Uterus (tissue), 4 donors: ENCODE results near the gene GRPEL2. TPM values are rescaled to one million over a fixed set of nuclear protein-coding genes. Genes with fewer than 3 reads are reported as not detected.
A peak's percentile ranks its signal among the peaks of the same experiment; 100 is the strongest.

Experiments used
- DNase-seq, 2 donors: peaks; one replicate each; pipeline ENCODE4 v3.0.0-alpha.2; 2019 to 2020
- H3K27ac ChIP-seq, 2 donors: fragments of 200-600 bp; sonication (generic); 1 replicate in 1 of 2; 2 replicates in 1 of 2; pipeline ENCODE4 v1.5.1; 2016 to 2018
- H3K27me3 ChIP-seq, 2 donors: fragments of 200-600 bp; sonication (generic); one replicate each; pipeline ENCODE4 v1.5.1; 2018 to 2019; ENCODE audit warnings: control low read depth in 1 of 2
- H3K36me3 ChIP-seq, 2 donors: fragments of 200-600 bp; sonication (generic); one replicate each; pipeline ENCODE4 v1.5.1; 2019; ENCODE audit warnings: control low read depth in 1 of 2
- H3K4me1 ChIP-seq, 2 donors: fragments of 200-600 bp; sonication (generic); one replicate each; pipeline ENCODE4 v1.5.1; 2018 to 2019; ENCODE audit warnings: control low read depth in 1 of 2
- H3K4me3 ChIP-seq, 2 donors: fragments of 200-600 bp; sonication (generic); 1 replicate in 1 of 2; 2 replicates in 1 of 2; pipeline ENCODE4 v1.5.1; 2018 to 2019; ENCODE audit warnings: mild to moderate bottlenecking in 1 of 2
- H3K9me3 ChIP-seq, 2 donors: fragments of 200-600 bp; sonication (generic); one replicate each; pipeline ENCODE4 v1.5.1; 2019; ENCODE audit warnings: control low read depth in 1 of 2
- CTCF ChIP-seq, 4 experiments: fragments of 200-600 bp in 2 of 4; fragments of 450-650 bp in 2 of 4; sonication (generic) in 2 of 4; IDR thresholded peaks; one replicate each; pipeline ENCODE4 v1.5.1; 2016 to 2019; ENCODE audit warnings: antibody characterized with exemption in 4 of 4, mild to moderate bottlenecking in 2 of 4, moderate library complexity in 1 of 4
- POLR2A ChIP-seq, 2 donors: fragments of 450-650 bp; IDR thresholded peaks; one replicate each; pipeline ENCODE4 v1.6.1; 2016; ENCODE audit warnings: antibody characterized with exemption in 2 of 2, mild to moderate bottlenecking in 1 of 2, moderate library complexity in 1 of 2
- intact Hi-C: fragments of 100-400 bp; cut with DNase I; formaldehyde crosslinking; loops from one replicate; pipeline ENCODE4 v1.15.1; 2023; ENCODE audit warnings: low total_unique reads
- total RNA-seq, 4 donors: library from RNA; depleted of rRNA in 3 of 4; stranded (reverse); fragments of >200 nt in 3 of 4; gene quantifications; one replicate each; pipeline versions ENCODE4 v1.1.0 to v1.2.4, GENCODE V29; 2014 to 2023
- donor health status: DM: yes; HTN: yes; CAD: no.

The GRPEL2 gene
- 10 to 100 TPM; 13.5 to 27.0 (median 22.6) TPM for total RNA-seq

GRCh38 chr5:149345147-149345891 is at the start of gene GRPEL2:
GRPEL2 (plus strand) TSS chr5:149345499; CDS start chr5:149345540, 41 bp downstream.
- H3K4me1 ChIP-seq, result peaks cover 4 to 7% of the 10 kb centered on the region in 2 donors
- H3K36me3 ChIP-seq, result no peaks in the 10 kb centered on the region
- peak; percentile 95 to 96 for DNase-seq
- TF ChIP-seq CTCF (IDR thresholded peaks at IDR 0.05), result no peak
- peak; percentile 63 to 69 for TF ChIP-seq POLR2A (IDR thresholded peaks at IDR 0.05)
- H3K9me3 ChIP-seq, result no peaks in the 10 kb centered on the region
- H3K27me3 ChIP-seq, result no peaks in the 10 kb centered on the region
- intact Hi-C loops, result no loop called here
- peak within 1 kb of the TSS; percentile 86 to 88 for H3K27ac ChIP-seq
- peak within 1 kb of the TSS; percentile 55 to 85 for H3K4me3 ChIP-seq

- no peak for DNase-seq
- no peak for TF ChIP-seq CTCF (IDR thresholded peaks at IDR 0.05)
- no peak for TF ChIP-seq POLR2A (IDR thresholded peaks at IDR 0.05)
- H3K4me1 ChIP-seq, result no peaks in the 10 kb centered on the region
- no peaks in the 10 kb centered on the region for H3K9me3 ChIP-seq
- no peaks in the 10 kb centered on the region for H3K36me3 ChIP-seq
- intact Hi-C loops, result no loop called here
- H3K27me3 ChIP-seq, result no peaks in the 10 kb centered on the region
- no peak overlapping the region for H3K4me3 ChIP-seq
- H3K27ac ChIP-seq, result no peak overlapping the region
These were observed 47.8 kb upstream of the GRPEL2 start for GRCh38 chr5:149297340-149298025.

GRCh38 chr5:149298163-149298562 is 47.1 kb upstream of the GRPEL2 start:
- Histone ChIP-seq H3K36me3 (no peaks in the 10 kb centered on the region), H3K27me3 (no peaks in the 10 kb centered on the region), H3K4me3 (no peak overlapping the region), H3K9me3 (no peaks in the 10 kb centered on the region), H3K4me1 (no peaks in the 10 kb centered on the region), H3K27ac (no peak overlapping the region)
- TF ChIP-seq POLR2A (IDR thresholded peaks at IDR 0.05), result no peak
- TF ChIP-seq CTCF (IDR thresholded peaks at IDR 0.05), result no peak
- intact Hi-C loops, result no loop called here
- DNase-seq, result no peak

- no peaks in the 10 kb centered on the region for H3K9me3 ChIP-seq
- no peaks in the 10 kb centered on the region for H3K4me1 ChIP-seq
- H3K27ac ChIP-seq, result peak overlapping the region; percentile 45 to 49
- H3K27me3 ChIP-seq, result no peaks in the 10 kb centered on the region
- TF ChIP-seq POLR2A (IDR thresholded peaks at IDR 0.05) (no peak), CTCF (IDR thresholded peaks at IDR 0.05) (no peak)
- peak in 1 of 2 donors; percentile 52 for DNase-seq
- H3K4me3 ChIP-seq, result no peak overlapping the region
- no peaks in the 10 kb centered on the region for H3K36me3 ChIP-seq
- intact Hi-C loops, result no loop called here
These were observed 46.4 kb upstream of the GRPEL2 start for GRCh38 chr5:149298842-149299404.
